HL-60 (cell line): ENCODE data around the gene YDJC.

Experiments used
- POLR2AphosphoS5 ChIP-seq: IDR thresholded peaks from 2 replicates; pipeline ENCODE4 v1.6.1; 2012; ENCODE audit warnings: low read depth
- TF ChIP-seq, protein P1 (sequence below): IDR thresholded peaks from one replicate; pipeline ENCODE4 v1.5.1; 2011; ENCODE audit warnings: low read length, control low read depth, inconsistent platforms; ENCODE audit not compliant: insufficient read depth
- TF ChIP-seq, protein P2 (sequence below): IDR thresholded peaks from 2 replicates; pipeline ENCODE4 v1.6.1; 2012; ENCODE audit warnings: low read depth; ENCODE audit not compliant: insufficient replicate concordance

DNA sequence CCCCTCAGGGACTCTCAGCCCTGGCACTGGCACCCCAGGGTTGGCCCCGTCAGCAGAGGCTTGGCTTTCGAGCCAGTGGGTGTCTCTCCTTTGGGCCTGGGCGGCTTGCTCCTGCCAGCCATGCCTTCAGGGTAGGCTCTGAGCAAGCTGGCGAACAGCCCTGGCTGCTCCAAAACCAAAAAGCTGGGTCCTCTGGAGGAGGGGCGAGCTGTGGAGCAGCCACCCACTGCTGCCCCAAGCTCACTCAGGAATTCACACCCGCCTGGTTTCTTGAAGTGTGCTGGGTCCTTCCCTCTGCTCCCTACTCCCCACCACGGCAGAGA lies 6.2 kb downstream of the YDJC start:
- TF ChIP-seq, protein P1, sequence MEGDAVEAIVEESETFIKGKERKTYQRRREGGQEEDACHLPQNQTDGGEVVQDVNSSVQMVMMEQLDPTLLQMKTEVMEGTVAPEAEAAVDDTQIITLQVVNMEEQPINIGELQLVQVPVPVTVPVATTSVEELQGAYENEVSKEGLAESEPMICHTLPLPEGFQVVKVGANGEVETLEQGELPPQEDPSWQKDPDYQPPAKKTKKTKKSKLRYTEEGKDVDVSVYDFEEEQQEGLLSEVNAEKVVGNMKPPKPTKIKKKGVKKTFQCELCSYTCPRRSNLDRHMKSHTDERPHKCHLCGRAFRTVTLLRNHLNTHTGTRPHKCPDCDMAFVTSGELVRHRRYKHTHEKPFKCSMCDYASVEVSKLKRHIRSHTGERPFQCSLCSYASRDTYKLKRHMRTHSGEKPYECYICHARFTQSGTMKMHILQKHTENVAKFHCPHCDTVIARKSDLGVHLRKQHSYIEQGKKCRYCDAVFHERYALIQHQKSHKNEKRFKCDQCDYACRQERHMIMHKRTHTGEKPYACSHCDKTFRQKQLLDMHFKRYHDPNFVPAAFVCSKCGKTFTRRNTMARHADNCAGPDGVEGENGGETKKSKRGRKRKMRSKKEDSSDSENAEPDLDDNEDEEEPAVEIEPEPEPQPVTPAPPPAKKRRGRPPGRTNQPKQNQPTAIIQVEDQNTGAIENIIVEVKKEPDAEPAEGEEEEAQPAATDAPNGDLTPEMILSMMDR, result no peak
- TF ChIP-seq POLR2AphosphoS5, result no peak; the same call in 1 of the 2 replicates
- TF ChIP-seq, protein P2, sequence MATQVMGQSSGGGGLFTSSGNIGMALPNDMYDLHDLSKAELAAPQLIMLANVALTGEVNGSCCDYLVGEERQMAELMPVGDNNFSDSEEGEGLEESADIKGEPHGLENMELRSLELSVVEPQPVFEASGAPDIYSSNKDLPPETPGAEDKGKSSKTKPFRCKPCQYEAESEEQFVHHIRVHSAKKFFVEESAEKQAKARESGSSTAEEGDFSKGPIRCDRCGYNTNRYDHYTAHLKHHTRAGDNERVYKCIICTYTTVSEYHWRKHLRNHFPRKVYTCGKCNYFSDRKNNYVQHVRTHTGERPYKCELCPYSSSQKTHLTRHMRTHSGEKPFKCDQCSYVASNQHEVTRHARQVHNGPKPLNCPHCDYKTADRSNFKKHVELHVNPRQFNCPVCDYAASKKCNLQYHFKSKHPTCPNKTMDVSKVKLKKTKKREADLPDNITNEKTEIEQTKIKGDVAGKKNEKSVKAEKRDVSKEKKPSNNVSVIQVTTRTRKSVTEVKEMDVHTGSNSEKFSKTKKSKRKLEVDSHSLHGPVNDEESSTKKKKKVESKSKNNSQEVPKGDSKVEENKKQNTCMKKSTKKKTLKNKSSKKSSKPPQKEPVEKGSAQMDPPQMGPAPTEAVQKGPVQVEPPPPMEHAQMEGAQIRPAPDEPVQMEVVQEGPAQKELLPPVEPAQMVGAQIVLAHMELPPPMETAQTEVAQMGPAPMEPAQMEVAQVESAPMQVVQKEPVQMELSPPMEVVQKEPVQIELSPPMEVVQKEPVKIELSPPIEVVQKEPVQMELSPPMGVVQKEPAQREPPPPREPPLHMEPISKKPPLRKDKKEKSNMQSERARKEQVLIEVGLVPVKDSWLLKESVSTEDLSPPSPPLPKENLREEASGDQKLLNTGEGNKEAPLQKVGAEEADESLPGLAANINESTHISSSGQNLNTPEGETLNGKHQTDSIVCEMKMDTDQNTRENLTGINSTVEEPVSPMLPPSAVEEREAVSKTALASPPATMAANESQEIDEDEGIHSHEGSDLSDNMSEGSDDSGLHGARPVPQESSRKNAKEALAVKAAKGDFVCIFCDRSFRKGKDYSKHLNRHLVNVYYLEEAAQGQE, result no peak
